Type B pancreatic cell (in vitro differentiated cells): ENCODE results near the gene ZNF304. TPM values are rescaled to one million over a fixed set of nuclear protein-coding genes. Genes with fewer than 3 reads are reported as not detected.
"Not testable (repeated sequence)": the region's sequence is repeated elsewhere in the genome, so short reads cannot be mapped to it uniquely, and the experiment has no call there.

Experiments used
- DNase-seq: peaks from one replicate; pipeline ENCODE4 v3.0.0; 2021; ENCODE audit warnings: mixed read lengths; ENCODE audit not compliant: unreplicated experiment; ENCODE audit errors: extremely low spot score
- H3K27ac Mint-ChIP-seq: 2 replicates; pipeline ENCODE4 v1.8.0; 2021; ENCODE audit warnings: mild to moderate bottlenecking, mixed read lengths
- H3K27me3 Mint-ChIP-seq: 2 replicates; pipeline ENCODE4 v1.8.0; 2021; ENCODE audit warnings: mixed read lengths
- H3K36me3 Mint-ChIP-seq: 2 replicates; pipeline ENCODE4 v1.8.0; 2021; ENCODE audit warnings: mixed read lengths
- H3K4me1 Mint-ChIP-seq: one replicate; pipeline ENCODE4 v1.8.0; 2021; ENCODE audit warnings: mixed read lengths; ENCODE audit not compliant: unreplicated experiment
- H3K4me3 Mint-ChIP-seq: 2 replicates; pipeline ENCODE4 v1.8.0; 2021; ENCODE audit warnings: mild to moderate bottlenecking, mixed read lengths
- H3K9me3 Mint-ChIP-seq: 2 replicates; pipeline ENCODE4 v1.8.0; 2021; ENCODE audit warnings: mixed read lengths
- total RNA-seq: library from RNA; stranded (reverse); gene quantifications from 2 replicates; pipeline ENCODE4 v1.2.1, GENCODE V29; 2021; ENCODE audit warnings: low replicate concordance
- TF ChIP-seq, protein P1 (sequence below): fragments of 200-600 bp; sonication (generic); conservative IDR thresholded peaks from 2 replicates; pipeline ENCODE4 v1.5.0; 2021; ENCODE audit warnings: antibody characterized with exemption, mild to moderate bottlenecking

Gene ZNF304
- total RNA-seq, 1 donor from 2014 or later, result 12.1 TPM

GRCh38 chr19:57362419-57362818, 11.3 kb downstream of the ZNF304 start:
- TF ChIP-seq, protein P1, sequence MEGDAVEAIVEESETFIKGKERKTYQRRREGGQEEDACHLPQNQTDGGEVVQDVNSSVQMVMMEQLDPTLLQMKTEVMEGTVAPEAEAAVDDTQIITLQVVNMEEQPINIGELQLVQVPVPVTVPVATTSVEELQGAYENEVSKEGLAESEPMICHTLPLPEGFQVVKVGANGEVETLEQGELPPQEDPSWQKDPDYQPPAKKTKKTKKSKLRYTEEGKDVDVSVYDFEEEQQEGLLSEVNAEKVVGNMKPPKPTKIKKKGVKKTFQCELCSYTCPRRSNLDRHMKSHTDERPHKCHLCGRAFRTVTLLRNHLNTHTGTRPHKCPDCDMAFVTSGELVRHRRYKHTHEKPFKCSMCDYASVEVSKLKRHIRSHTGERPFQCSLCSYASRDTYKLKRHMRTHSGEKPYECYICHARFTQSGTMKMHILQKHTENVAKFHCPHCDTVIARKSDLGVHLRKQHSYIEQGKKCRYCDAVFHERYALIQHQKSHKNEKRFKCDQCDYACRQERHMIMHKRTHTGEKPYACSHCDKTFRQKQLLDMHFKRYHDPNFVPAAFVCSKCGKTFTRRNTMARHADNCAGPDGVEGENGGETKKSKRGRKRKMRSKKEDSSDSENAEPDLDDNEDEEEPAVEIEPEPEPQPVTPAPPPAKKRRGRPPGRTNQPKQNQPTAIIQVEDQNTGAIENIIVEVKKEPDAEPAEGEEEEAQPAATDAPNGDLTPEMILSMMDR, result no peak
- H3K4me1 Mint-ChIP-seq, result peaks cover 17% of the 10 kb centered on the region

GRCh38 chr19:57362997-57363687, 12.1 kb downstream of the ZNF304 start, which contains the start of the genes TRAPPC2B and ZNF547:
TRAPPC2B (plus strand) TSS chr19:57363551; CDS start chr19:57364834, 1,283 bp downstream.
ZNF547 (plus strand) TSS chr19:57363551; CDS start chr19:57368556, 5,005 bp downstream.
- peaks cover 3% of the 10 kb centered on the region for H3K27me3 Mint-ChIP-seq
- peaks cover 33% of the 10 kb centered on the region for H3K36me3 Mint-ChIP-seq
- DNase-seq, result peak; percentile 98
- H3K27ac Mint-ChIP-seq, result peak within 1 kb of the TSS; percentile 98
- TF ChIP-seq, protein P1, result no peak
- H3K9me3 Mint-ChIP-seq, result peaks cover 9% of the 10 kb centered on the region
- peak within 1 kb of the TSS; percentile 97 for H3K4me3 Mint-ChIP-seq
- peaks cover 17% of the 10 kb centered on the region for H3K4me1 Mint-ChIP-seq

More at GRCh38 chr19:57362419-57362818, 11.3 kb downstream of the ZNF304 start:
- Mint-ChIP-seq H3K36me3 (peaks cover 38% of the 10 kb centered on the region), H3K27me3 (peaks cover 3% of the 10 kb centered on the region), H3K9me3 (peaks cover 9% of the 10 kb centered on the region), H3K4me3 (peak overlapping the region; percentile 97), H3K27ac (peak overlapping the region; percentile 98)
- DNase-seq, result no peak

- Mint-ChIP-seq H3K27me3 (peaks cover 3% of the 10 kb centered on the region), H3K9me3 (peaks cover 9% of the 10 kb centered on the region), H3K4me3 (peak overlapping the region; percentile 97), H3K4me1 (peaks cover 17% of the 10 kb centered on the region), H3K36me3 (peaks cover 28% of the 10 kb centered on the region), H3K27ac (peak overlapping the region; percentile 98)
- no peak for DNase-seq
- TF ChIP-seq, protein P1, result no peak
Observed at GRCh38 chr19:57363688-57364181, 12.7 kb downstream of the ZNF304 start.

DNA sequence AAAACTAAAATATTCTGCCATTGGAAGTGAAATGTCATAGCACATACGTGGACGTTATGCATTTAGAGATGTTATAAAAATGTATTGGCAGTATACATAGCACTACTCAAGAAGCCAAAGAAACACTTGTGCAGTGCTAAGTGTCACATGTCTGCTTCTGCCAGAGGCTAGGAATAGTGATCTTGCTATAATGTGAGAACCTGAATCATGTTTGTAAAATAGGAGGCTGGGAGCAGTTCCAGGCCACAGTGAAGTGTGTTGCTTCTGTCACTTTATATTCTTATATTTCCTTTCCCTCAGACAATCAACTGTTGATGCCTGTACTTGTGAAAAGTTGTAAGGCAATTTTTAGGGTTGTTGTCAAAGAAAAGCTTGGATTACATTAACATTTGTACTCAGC, 15.7 kb downstream of the ZNF304 start:
- TF ChIP-seq, protein P1, result no peak
- no peak for DNase-seq
- Mint-ChIP-seq H3K4me3 (no peak overlapping the region), H3K9me3 (peaks cover 9% of the 10 kb centered on the region), H3K27me3 (peaks cover 3% of the 10 kb centered on the region), H3K27ac (no peak overlapping the region), H3K36me3 (peaks cover 30% of the 10 kb centered on the region), H3K4me1 (peaks cover 17% of the 10 kb centered on the region)

- TF ChIP-seq, protein P1, result no peak
- H3K27me3 Mint-ChIP-seq, result no peaks in the 10 kb centered on the region
- H3K9me3 Mint-ChIP-seq, result peaks cover 10% of the 10 kb centered on the region
- no peaks in the 10 kb centered on the region for H3K4me1 Mint-ChIP-seq
- H3K4me3 Mint-ChIP-seq, result no peak overlapping the region
- H3K36me3 Mint-ChIP-seq, result peaks cover 77% of the 10 kb centered on the region
- no peak for DNase-seq
- no peak overlapping the region for H3K27ac Mint-ChIP-seq
Observed at GRCh38 chr19:57374179-57374578, 23.1 kb downstream of the ZNF304 start.

- H3K4me1 Mint-ChIP-seq, DNase-seq, H3K27ac Mint-ChIP-seq, H3K27me3 Mint-ChIP-seq, H3K9me3 Mint-ChIP-seq, H3K4me3 Mint-ChIP-seq: not testable (repeated sequence)
- peaks cover 78% of the 10 kb centered on the region for H3K36me3 Mint-ChIP-seq
Observed at GRCh38 chr19:57374647-57375046, 23.6 kb downstream of the ZNF304 start.
